ENCODE data around the gene IGFL1. TPM values are rescaled to one million over a fixed set of nuclear protein-coding genes. Genes with fewer than 3 reads are reported as not detected.

The IGFL1 gene
- total and polyA plus RNA-seq, 2 experiments from 2014 or later: not detected

- H3K9me2 ChIP-seq (ENCODE audit: insufficient read depth): no peaks in the 10 kb centered on the region
- TF ChIP-seq NANOG (IDR thresholded peaks at IDR 0.05; ENCODE audit: borderline replicate concordance) (no peak), ETS1 (IDR thresholded peaks at IDR 0.05) (no peak), POLR2AphosphoS5 (IDR thresholded peaks at IDR 0.05; ENCODE audit: low read depth) (no peak), EZH2phosphoT487 (IDR thresholded peaks at IDR 0.05; ENCODE audit: unreplicated experiment) (no peak), EZH2 (IDR thresholded peaks at IDR 0.05; ENCODE audit: low read depth, unreplicated experiment) (no peak), ZNF114 (CRISPR knock-in tag; IDR thresholded peaks at IDR 0.05) (no peak), ZNF462 (CRISPR knock-in tag; IDR thresholded peaks at IDR 0.05) (no peak), REST (IDR thresholded peaks at IDR 0.05; ENCODE audit: unreplicated experiment) (no peak), JUNB (IDR thresholded peaks at IDR 0.05; ENCODE audit: unreplicated experiment) (no peak), CTCF (conservative IDR thresholded peaks at IDR 0.05; ENCODE audit: low read depth in 2 of 2) (no peak), STAT1 (IDR thresholded peaks at IDR 0.05; ENCODE audit: unreplicated experiment) (no peak), CREB1 (CRISPR knock-in tag; IDR thresholded peaks at IDR 0.05; ENCODE audit: low read depth) (no peak), ZNF331 (CRISPR knock-in tag; IDR thresholded peaks at IDR 0.05; ENCODE audit: low read depth) (no peak)
- Mint-ChIP-seq H3K9me3 (no peaks in the 10 kb centered on the region), H3K27ac (no peak overlapping the region), H3K36me3 (ENCODE audit: low read depth) (no peaks in the 10 kb centered on the region), H3K4me3 (no peak overlapping the region), H3K27me3 (ENCODE audit: insufficient read depth, low read depth, poor library complexity) (peaks cover 2% of the 10 kb centered on the region), H3K4me1 (peaks cover 6% of the 10 kb centered on the region; the same call in 2 of the 3 replicates)
- no peaks in the 10 kb centered on the region for H3K36me3 ChIP-seq (ENCODE audit: insufficient read depth)
- H3K27ac ChIP-seq (ENCODE audit: low read depth): no peak overlapping the region
- ATAC-seq (no peak), DNase-seq (ENCODE audit: low spot score) (no peak)
- no peak overlapping the region for H3K4me3 ChIP-seq
- no peaks in the 10 kb centered on the region for H3K27me3 ChIP-seq (ENCODE audit: insufficient read depth)
- H3F3A ChIP-seq (replicated peaks; ENCODE audit: low read depth): no peaks in the 10 kb centered on the region
- no peak overlapping the region for H3K4me2 ChIP-seq
- H2AFZ ChIP-seq: no peak overlapping the region
- no peaks in the 10 kb centered on the region for H4K20me1 ChIP-seq (replicated peaks; ENCODE audit: insufficient read depth)
- H3K79me2 ChIP-seq (replicated peaks; ENCODE audit: insufficient read depth): no peaks in the 10 kb centered on the region
- no peaks in the 10 kb centered on the region for H3K4me1 ChIP-seq (ENCODE audit: insufficient read depth)
These were observed 20.7 kb downstream of the IGFL1 start for GRCh38 chr19:46250076-46250735.
